GM19328 (cell line): ENCODE measurements around the gene CSH2.
"Not testable (repeated sequence)": the region's sequence is repeated elsewhere in the genome, so short reads cannot be mapped to it uniquely, and the experiment has no call there.

ENCODE experiments used
- ATAC-seq: cut with Tn5 transposase; IDR thresholded peaks from one replicate; pipeline ENCODE4 v1.9.1; 2021; ENCODE audit warnings: mild to moderate bottlenecking, moderate library complexity; ENCODE audit not compliant: unreplicated experiment

CSH2 gene

GRCh38 chr17:63873577-63873976 lies at the start of gene CSH2:
CSH2 (minus strand) TSS chr17:63873677; CDS start chr17:63873614, 63 bp downstream.
- not testable (repeated sequence) for ATAC-seq

- not testable (repeated sequence) for ATAC-seq
Observed at GRCh38 chr17:63922402-63922801, 48.9 kb upstream of the CSH2 start.

GRCh38 chr17:63920779-63921178 lies 47.3 kb upstream of the CSH2 start:
- ATAC-seq, result not testable (repeated sequence)

GRCh38 chr17:63920050-63920449 lies 46.6 kb upstream of the CSH2 start:
- not testable (repeated sequence) for ATAC-seq

- peak; percentile 64 for ATAC-seq
Observed at GRCh38 chr17:63919311-63919723, 45.8 kb upstream of the CSH2 start.

GRCh38 chr17:63918789-63919305 lies 45.4 kb upstream of the CSH2 start, which contains the start of gene GH1:
GH1 (minus strand) TSS chr17:63918839; CDS start chr17:63918776, 63 bp downstream.
- ATAC-seq, result not testable (repeated sequence)

GRCh38 chr17:63918305-63918704 lies 44.8 kb upstream of the CSH2 start:
- no peak for ATAC-seq

GRCh38 chr17:63917646-63918045 lies 44.2 kb upstream of the CSH2 start:
- ATAC-seq, result no peak

GRCh38 chr17:63917206-63917605 lies 43.7 kb upstream of the CSH2 start:
- not testable (repeated sequence) for ATAC-seq

- ATAC-seq, result no peak
Observed at GRCh38 chr17:63916566-63917185, 43.2 kb upstream of the CSH2 start.

GRCh38 chr17:63915753-63916152 lies 42.3 kb upstream of the CSH2 start:
- not testable (repeated sequence) for ATAC-seq

GRCh38 chr17:63914471-63914870 lies 41.0 kb upstream of the CSH2 start:
- no peak for ATAC-seq

GRCh38 chr17:63911657-63912100 lies 38.2 kb upstream of the CSH2 start:
- ATAC-seq, result no peak

GRCh38 chr17:63911041-63911635 lies 37.7 kb upstream of the CSH2 start, which contains the start of gene CSHL1:
CSHL1 (minus strand) TSS chr17:63911258; CDS start chr17:63911196, 62 bp downstream.
- ATAC-seq, result no peak

- ATAC-seq, result no peak
Observed at GRCh38 chr17:63910096-63910495, 36.6 kb upstream of the CSH2 start.

- not testable (repeated sequence) for ATAC-seq
Observed at GRCh38 chr17:63909586-63909985, 36.1 kb upstream of the CSH2 start.

GRCh38 chr17:63907161-63907778 lies 33.8 kb upstream of the CSH2 start:
- ATAC-seq, result not testable (repeated sequence)

GRCh38 chr17:63904796-63905195 lies 31.3 kb upstream of the CSH2 start:
- not testable (repeated sequence) for ATAC-seq

- not testable (repeated sequence) for ATAC-seq
Observed at GRCh38 chr17:63903787-63904201, 30.3 kb upstream of the CSH2 start.

GRCh38 chr17:63901971-63902370 lies 28.5 kb upstream of the CSH2 start:
- ATAC-seq, result not testable (repeated sequence)
